Hepatocyte (in vitro differentiated cells): ENCODE data around the gene TIE1.

Experiments used
- EZH2 ChIP-seq: fragments of 200-600 bp; sonication (generic); IDR thresholded peaks from 2 replicates; pipeline ENCODE4 v1.6.1; 2016; ENCODE audit warnings: antibody characterized with exemption, mild to moderate bottlenecking, borderline replicate concordance
- EZH2phosphoT487 ChIP-seq: fragments of 200-600 bp; sonication (generic); IDR thresholded peaks from one replicate; pipeline ENCODE4 v1.6.1; 2018; ENCODE audit warnings: antibody characterized with exemption, mild to moderate bottlenecking, low read depth, moderate library complexity; ENCODE audit not compliant: unreplicated experiment, severe bottlenecking
- TF ChIP-seq, protein P1 (sequence below): fragments of 200-600 bp; sonication (generic); IDR thresholded peaks from 2 replicates; pipeline ENCODE4 v1.5.1; 2016; ENCODE audit warnings: antibody characterized with exemption, mild to moderate bottlenecking; ENCODE audit not compliant: poor library complexity

DNA sequence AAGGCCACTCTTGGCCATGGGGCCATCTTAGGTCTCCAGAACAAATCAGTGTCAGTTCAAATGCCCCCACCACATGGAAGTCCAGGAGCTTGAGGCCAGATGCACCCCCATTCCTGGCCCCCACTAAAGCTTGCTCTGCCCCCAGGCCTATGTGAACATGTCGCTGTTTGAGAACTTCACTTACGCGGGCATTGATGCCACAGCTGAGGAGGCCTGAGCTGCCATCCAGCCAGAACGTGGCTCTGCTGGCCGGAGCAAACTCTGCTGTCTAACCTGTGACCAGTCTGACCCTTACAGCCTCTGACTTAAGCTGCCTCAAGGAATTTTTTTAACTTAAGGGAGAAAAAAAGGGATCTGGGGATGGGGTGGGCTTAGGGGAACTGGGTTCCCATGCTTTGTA lies 21.7 kb downstream of the TIE1 start:
- TF ChIP-seq, protein P1, sequence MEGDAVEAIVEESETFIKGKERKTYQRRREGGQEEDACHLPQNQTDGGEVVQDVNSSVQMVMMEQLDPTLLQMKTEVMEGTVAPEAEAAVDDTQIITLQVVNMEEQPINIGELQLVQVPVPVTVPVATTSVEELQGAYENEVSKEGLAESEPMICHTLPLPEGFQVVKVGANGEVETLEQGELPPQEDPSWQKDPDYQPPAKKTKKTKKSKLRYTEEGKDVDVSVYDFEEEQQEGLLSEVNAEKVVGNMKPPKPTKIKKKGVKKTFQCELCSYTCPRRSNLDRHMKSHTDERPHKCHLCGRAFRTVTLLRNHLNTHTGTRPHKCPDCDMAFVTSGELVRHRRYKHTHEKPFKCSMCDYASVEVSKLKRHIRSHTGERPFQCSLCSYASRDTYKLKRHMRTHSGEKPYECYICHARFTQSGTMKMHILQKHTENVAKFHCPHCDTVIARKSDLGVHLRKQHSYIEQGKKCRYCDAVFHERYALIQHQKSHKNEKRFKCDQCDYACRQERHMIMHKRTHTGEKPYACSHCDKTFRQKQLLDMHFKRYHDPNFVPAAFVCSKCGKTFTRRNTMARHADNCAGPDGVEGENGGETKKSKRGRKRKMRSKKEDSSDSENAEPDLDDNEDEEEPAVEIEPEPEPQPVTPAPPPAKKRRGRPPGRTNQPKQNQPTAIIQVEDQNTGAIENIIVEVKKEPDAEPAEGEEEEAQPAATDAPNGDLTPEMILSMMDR = no peak
- TF ChIP-seq EZH2 = no peak
- TF ChIP-seq EZH2phosphoT487 = no peak
